RKO (cell line): Measurements from ENCODE around the gene NUTM2D.
"Not testable (repeated sequence)": the region's sequence is repeated elsewhere in the genome, so short reads cannot be mapped to it uniquely, and the experiment has no call there.

Source experiments
- DNase-seq: peaks from one replicate; pipeline ENCODE4 v3.0.0-alpha.2; 2016; ENCODE audit warnings: low spot score

Gene NUTM2D

GRCh38 chr10:87374091-87374490, 16.5 kb downstream of the NUTM2D start:
- not testable (repeated sequence) for DNase-seq

DNA sequence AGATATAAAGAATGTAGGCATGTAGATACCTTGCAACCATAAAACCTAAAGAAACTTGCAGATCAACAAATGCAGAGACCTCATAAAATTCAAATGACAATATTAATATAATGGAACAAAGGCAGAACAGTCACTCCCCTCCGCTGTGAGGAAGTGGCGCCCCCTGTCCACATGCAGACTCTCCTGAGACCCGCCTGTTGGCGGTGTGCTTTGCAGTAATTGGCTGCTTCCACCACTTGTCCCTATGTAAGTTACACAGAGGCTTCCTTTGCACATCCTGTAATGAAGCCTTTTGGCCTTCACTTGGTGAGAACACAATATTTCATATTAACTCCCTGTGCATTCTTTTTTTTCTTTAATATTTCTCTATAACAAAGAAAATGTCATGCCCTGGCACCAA, 21.6 kb downstream of the NUTM2D start:
- not testable (repeated sequence) for DNase-seq

DNA sequence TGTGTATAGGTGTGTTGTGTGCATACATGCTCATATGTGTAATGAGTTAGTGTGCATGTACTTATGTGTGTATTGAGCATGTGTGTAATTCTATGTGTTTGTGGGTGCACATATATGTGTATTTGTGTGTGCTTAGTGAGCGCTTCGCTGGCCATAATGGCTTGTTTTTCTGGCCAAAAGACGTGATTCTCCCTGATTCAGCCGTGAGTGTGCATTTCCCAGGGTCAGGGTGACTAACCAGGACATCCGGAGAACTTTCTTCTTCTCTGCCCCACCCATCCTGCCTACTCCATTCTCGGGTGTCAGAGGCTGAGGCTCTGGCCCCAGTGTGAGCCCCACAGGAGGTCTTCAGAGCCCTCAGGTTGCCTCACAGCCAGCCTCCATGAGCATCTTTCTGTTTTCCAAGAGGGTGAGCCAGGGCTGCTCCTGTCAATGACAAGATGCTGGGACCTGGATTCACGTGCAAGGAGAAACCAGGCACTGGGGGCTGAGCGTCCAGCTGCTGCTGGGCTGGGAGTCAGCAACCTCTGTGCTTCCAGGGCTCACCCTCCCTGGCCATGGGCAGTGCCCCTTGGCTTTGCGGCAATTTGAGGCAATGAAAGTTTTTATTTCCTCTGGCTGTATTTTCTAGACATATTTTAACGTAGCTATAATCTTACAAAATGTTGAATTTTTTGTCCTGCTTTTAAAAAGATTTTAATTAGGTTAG, 25.8 kb downstream of the NUTM2D start:
- DNase-seq = peak; percentile 64

GRCh38 chr10:87384283-87384682, 26.7 kb downstream of the NUTM2D start:
- not testable (repeated sequence) for DNase-seq

DNA sequence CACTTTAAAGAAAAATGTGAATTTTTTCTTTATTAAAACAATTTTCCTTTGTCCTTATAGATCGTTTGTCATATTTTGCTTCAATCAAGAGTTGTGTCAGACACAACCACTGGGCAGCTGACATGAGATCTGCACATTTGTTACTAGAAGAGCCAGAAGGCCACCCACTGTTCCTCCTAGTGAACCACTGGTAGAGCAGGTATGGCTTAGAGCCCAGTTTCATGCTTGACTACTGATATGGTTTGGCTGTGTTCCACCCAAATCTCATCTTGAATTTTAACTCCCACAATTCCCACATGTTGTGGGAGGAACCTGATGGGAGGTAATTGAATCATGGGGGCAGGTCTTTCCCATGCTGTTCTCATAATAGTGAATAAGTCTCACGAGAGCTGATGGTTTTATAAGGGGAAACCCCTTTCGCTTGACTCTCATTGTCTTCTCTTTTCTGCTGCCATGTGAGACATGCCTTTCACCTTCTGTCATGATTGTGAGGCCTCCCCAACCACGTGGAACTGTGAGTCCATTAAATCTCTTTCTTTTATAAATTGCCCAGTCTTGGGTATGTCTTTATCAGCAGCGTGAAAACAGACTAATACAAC, 28.3 kb downstream of the NUTM2D start:
- DNase-seq = not testable (repeated sequence)

DNA sequence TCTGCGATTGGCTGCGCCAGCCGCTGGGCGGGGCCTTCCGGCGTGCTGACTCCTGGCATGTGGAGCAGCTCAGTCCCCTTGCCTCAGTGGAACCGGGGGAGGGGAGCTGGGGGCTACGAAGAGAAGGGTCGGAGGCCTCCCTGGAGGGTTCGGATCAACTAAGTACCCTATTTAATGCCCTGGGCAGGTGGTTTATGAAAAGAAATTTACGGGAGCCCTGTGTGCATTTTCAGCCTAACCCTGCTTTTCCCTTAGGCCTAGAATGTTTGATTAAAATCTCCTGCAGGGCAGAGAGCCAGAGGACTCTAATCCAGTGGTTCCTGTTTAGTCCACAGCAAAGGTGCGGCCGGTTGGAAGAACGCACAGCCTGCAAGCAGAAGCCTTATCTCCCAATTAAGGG, 33.8 kb downstream of the NUTM2D start:
- DNase-seq = not testable (repeated sequence)

- not testable (repeated sequence) for DNase-seq
Measured at GRCh38 chr10:87396206-87396605, 38.7 kb downstream of the NUTM2D start.

GRCh38 chr10:87398436-87398835, 40.9 kb downstream of the NUTM2D start:
- DNase-seq = not testable (repeated sequence)

DNA sequence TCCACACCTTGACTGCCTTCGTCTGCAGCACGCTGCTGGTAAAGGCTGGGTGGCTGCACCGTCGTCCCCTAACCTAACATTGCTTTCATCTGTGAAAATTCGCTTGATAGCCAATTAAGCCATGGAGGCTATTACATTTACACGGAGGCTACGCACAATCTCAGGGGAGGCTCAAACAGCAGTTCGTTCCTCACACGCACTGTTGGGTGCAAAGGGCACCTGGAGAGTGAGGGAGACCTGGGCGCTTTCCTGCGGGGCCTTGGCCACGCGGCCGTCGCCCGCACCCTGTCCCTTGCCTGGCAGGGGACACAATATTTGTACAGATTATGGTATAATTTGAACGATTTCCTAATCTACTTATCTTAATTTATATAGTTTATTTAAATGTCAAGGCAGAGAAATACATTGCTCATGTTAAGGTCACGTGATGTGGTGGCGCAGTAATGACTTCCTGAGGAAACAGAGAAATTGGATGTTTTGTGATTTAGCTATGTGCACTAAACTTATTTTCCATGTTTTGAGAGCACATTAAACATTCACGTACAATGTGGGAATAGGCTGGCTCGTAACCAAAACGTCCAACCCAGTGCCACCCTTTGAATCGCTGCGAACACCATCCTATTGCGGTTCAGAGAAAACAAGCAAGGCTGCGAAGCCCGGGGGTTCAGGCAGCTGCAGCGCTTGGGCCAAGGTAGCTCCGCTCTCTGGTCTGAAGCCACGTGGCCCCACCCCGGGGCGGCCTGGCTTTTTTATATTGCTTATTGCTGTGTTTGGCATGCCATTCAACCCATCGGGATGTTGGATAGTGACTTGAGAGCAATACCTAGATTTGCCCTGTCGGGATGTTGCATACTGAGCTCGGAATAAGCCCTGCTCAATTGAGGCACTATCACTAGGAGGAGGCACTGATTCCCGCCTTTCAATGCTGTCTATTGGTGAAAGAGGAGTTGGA, 50.2 kb downstream of the NUTM2D start:
- DNase-seq = not testable (repeated sequence)

DNA sequence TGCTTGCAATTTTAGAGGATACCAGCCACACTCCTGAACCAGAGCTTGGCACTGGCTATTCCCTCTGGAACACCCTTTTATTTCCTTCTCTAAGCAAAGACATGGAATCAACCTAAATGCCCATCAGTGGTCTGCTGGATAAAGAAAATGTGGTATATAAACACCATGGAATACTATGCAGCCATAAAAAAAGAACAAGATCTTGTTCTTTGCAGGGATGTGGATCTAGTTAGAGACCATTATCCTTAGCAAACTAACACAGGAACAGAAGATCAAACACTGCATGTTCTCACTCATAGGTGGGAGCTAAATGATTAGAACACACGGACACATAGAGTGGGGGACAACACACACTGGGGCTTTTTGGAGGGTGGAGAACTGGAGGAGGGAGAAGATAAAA, 56.4 kb downstream of the NUTM2D start:
- not testable (repeated sequence) for DNase-seq
